Measurements from ENCODE around the gene NFKB2. TPM values are rescaled to one million over a fixed set of nuclear protein-coding genes. Genes with fewer than 3 reads are reported as not detected.

The NFKB2 gene
- total RNA-seq, 3 donors from 2014 or later: 26.9 to 72.2 (median 29.0) TPM

- no peaks in the 10 kb centered on the region for H3K36me3 ChIP-seq (ENCODE audit: low read depth)
- H3K9me3 ChIP-seq: no peaks in the 10 kb centered on the region
- TF ChIP-seq CTCF (IDR thresholded peaks at IDR 0.05): no peak
- DNase-seq: no peak
- H3K4me1 ChIP-seq (ENCODE audit: low read depth): peaks cover 8% of the 10 kb centered on the region
- ATAC-seq: no peak
- intact Hi-C loops (cut with DNase I, micrococcal nuclease): no loop called here
- no peak overlapping the region for H3K4me3 ChIP-seq
Observed at GRCh38 chr10:102402512-102402896, 7.0 kb downstream of the NFKB2 start.

- no peak overlapping the region for H3K4me3 ChIP-seq
- H3K9me3 ChIP-seq: no peaks in the 10 kb centered on the region
- H3K4me1 ChIP-seq (ENCODE audit: low read depth): peaks cover 8% of the 10 kb centered on the region
- intact Hi-C loops (cut with DNase I, micrococcal nuclease): no loop called here
- ATAC-seq (no peak), DNase-seq (peak in 1 of 3 donors; percentile 33)
- no peak for TF ChIP-seq CTCF (IDR thresholded peaks at IDR 0.05)
- H3K36me3 ChIP-seq (ENCODE audit: low read depth): no peaks in the 10 kb centered on the region
Observed at GRCh38 chr10:102403115-102403514, 7.6 kb downstream of the NFKB2 start.

GRCh38 chr10:102404361-102405107 lies 9.0 kb downstream of the NFKB2 start:
- Histone ChIP-seq H3K9me3 (no peaks in the 10 kb centered on the region), H3K4me1 (ENCODE audit: low read depth) (peaks cover 14% of the 10 kb centered on the region), H3K36me3 (ENCODE audit: low read depth) (no peaks in the 10 kb centered on the region), H3K4me3 (no peak overlapping the region)
- DNase-seq (peak in 1 of 3 donors; percentile 33), ATAC-seq (no peak)
- no peak for TF ChIP-seq CTCF (IDR thresholded peaks at IDR 0.05)
- intact Hi-C loops (cut with DNase I, micrococcal nuclease): no loop called here

- TF ChIP-seq CTCF (IDR thresholded peaks at IDR 0.05): no peak
- ATAC-seq: no peak
- Histone ChIP-seq H3K4me3 (no peak overlapping the region), H3K36me3 (ENCODE audit: low read depth) (no peaks in the 10 kb centered on the region), H3K9me3 (no peaks in the 10 kb centered on the region), H3K4me1 (ENCODE audit: low read depth) (peaks cover 8% of the 10 kb centered on the region)
- intact Hi-C loops (cut with DNase I, micrococcal nuclease): no loop called here
- DNase-seq: no peak
Observed at GRCh38 chr10:102405108-102405571, 9.6 kb downstream of the NFKB2 start.

GRCh38 chr10:102405632-102406031 lies 10.1 kb downstream of the NFKB2 start:
- intact Hi-C loops (cut with DNase I, micrococcal nuclease): no loop called here
- Histone ChIP-seq H3K4me3 (no peak overlapping the region), H3K4me1 (ENCODE audit: low read depth) (peaks cover 8% of the 10 kb centered on the region), H3K36me3 (ENCODE audit: low read depth) (no peaks in the 10 kb centered on the region), H3K9me3 (no peaks in the 10 kb centered on the region)
- no peak for ATAC-seq
- no peak for TF ChIP-seq CTCF (IDR thresholded peaks at IDR 0.05)
- DNase-seq: no peak

All from mucosa of descending colon (tissue), 3 donors.